ENCODE data around the gene DENND4A. TPM values are rescaled to one million over a fixed set of nuclear protein-coding genes. Genes with fewer than 3 reads are reported as not detected.
"Not testable (repeated sequence)": the region's sequence is repeated elsewhere in the genome, so short reads cannot be mapped to it uniquely, and the experiment has no call there.

DENND4A gene
- total RNA-seq, 3 donors from 2014 or later (not counting 1 experiment from before 2014, with no cell fraction given), result 65.8 to 84.6 (median 66.1) TPM

- 100% methylated on average over 1 of the region's 1 CpG for WGBS (ENCODE audit: insufficient coverage)
- H3K27ac Mint-ChIP-seq, result peak overlapping the region; percentile 77 to 87
- DNase-seq (no peak), ATAC-seq (no peak)
- peaks cover 19 to 21% of the 10 kb centered on the region in 2 donors for H3K4me1 Mint-ChIP-seq
- H3K27ac ChIP-seq (ENCODE audit: low read length), result no peak overlapping the region
- no peaks in the 10 kb centered on the region for H3K27me3 Mint-ChIP-seq (ENCODE audit: low read depth in 2 of 2)
- no peaks in the 10 kb centered on the region for H3K27me3 ChIP-seq (ENCODE audit: control insufficient read depth, insufficient read depth, low read length)
- no peak overlapping the region for H3K4me3 Mint-ChIP-seq
- peaks cover 9% of the 10 kb centered on the region for H3K9me3 ChIP-seq (ENCODE audit: control insufficient read depth, insufficient read depth, low read length)
- no peaks in the 10 kb centered on the region for H3K36me3 ChIP-seq (ENCODE audit: control insufficient read depth, insufficient read depth, low read length)
- no peak for TF ChIP-seq CTCF (IDR thresholded peaks at IDR 0.05)
- H3K9me3 Mint-ChIP-seq, result peaks cover 3 to 4% of the 10 kb centered on the region in 2 donors
- peaks cover 8% of the 10 kb centered on the region for H3K36me3 Mint-ChIP-seq
- H3K4me1 ChIP-seq (ENCODE audit: control insufficient read depth, insufficient read depth, low read length), result peaks cover 30% of the 10 kb centered on the region
- intact Hi-C loops (cut with micrococcal nuclease), result no loop called here
- H3K4me3 ChIP-seq (ENCODE audit: low read length), result no peak overlapping the region
Observed at GRCh38 chr15:65812916-65813315, 20.8 kb upstream of the DENND4A start.

GRCh38 chr15:65812467-65812866 is 20.4 kb upstream of the DENND4A start:
- H3K27me3 Mint-ChIP-seq (ENCODE audit: low read depth in 2 of 2), result no peaks in the 10 kb centered on the region
- peaks cover 3 to 4% of the 10 kb centered on the region in 2 donors for H3K9me3 Mint-ChIP-seq
- ATAC-seq, result peak; percentile 17 to 75 (median 67)
- peak overlapping the region; percentile 77 to 87 for H3K27ac Mint-ChIP-seq
- peak overlapping the region; percentile 75 for H3K4me3 Mint-ChIP-seq
- intact Hi-C loops (cut with micrococcal nuclease), result no loop called here
- Histone ChIP-seq H3K27me3 (ENCODE audit: control insufficient read depth, insufficient read depth, low read length) (no peaks in the 10 kb centered on the region), H3K36me3 (ENCODE audit: control insufficient read depth, insufficient read depth, low read length) (no peaks in the 10 kb centered on the region), H3K27ac (ENCODE audit: low read length) (no peak overlapping the region), H3K4me3 (ENCODE audit: low read length) (no peak overlapping the region), H3K4me1 (ENCODE audit: control insufficient read depth, insufficient read depth, low read length) (peaks cover 31% of the 10 kb centered on the region), H3K9me3 (ENCODE audit: control insufficient read depth, insufficient read depth, low read length) (peaks cover 9% of the 10 kb centered on the region)
- H3K4me1 Mint-ChIP-seq, result peaks cover 21 to 23% of the 10 kb centered on the region in 2 donors
- peaks cover 8% of the 10 kb centered on the region for H3K36me3 Mint-ChIP-seq
- DNase-seq, result no peak
- 80% methylated on average over 1 of the region's 3 CpGs for WGBS (ENCODE audit: insufficient coverage)
- TF ChIP-seq CTCF (IDR thresholded peaks at IDR 0.05), result no peak

- Histone ChIP-seq H3K36me3 (ENCODE audit: control insufficient read depth, insufficient read depth, low read length) (no peaks in the 10 kb centered on the region), H3K27ac (ENCODE audit: low read length) (no peak overlapping the region), H3K9me3 (ENCODE audit: control insufficient read depth, insufficient read depth, low read length) (peaks cover 9% of the 10 kb centered on the region), H3K4me3 (ENCODE audit: low read length) (no peak overlapping the region), H3K27me3 (ENCODE audit: control insufficient read depth, insufficient read depth, low read length) (no peaks in the 10 kb centered on the region), H3K4me1 (ENCODE audit: control insufficient read depth, insufficient read depth, low read length) (peaks cover 33% of the 10 kb centered on the region)
- Mint-ChIP-seq H3K27me3 (ENCODE audit: low read depth in 2 of 2) (no peaks in the 10 kb centered on the region), H3K4me1 (peaks cover 22 to 23% of the 10 kb centered on the region in 2 donors), H3K4me3 (no peak overlapping the region), H3K27ac (peak overlapping the region; percentile 77 to 87), H3K9me3 (peaks cover 3 to 4% of the 10 kb centered on the region in 2 donors), H3K36me3 (peaks cover 8% of the 10 kb centered on the region)
- ATAC-seq (no peak), DNase-seq (no peak)
- WGBS (ENCODE audit: insufficient coverage), result 100% methylated on average over 3 of the region's 3 CpGs
- intact Hi-C loops (cut with micrococcal nuclease), result no loop called here
- TF ChIP-seq CTCF (IDR thresholded peaks at IDR 0.05), result no peak
Observed at GRCh38 chr15:65811835-65812234, 19.7 kb upstream of the DENND4A start.

- H3K27me3 ChIP-seq (ENCODE audit: control insufficient read depth, insufficient read depth, low read length), result not testable (repeated sequence)
Observed at GRCh38 chr15:65811011-65811733, 19.1 kb upstream of the DENND4A start.

More at GRCh38 chr15:65811011-65811733, 19.1 kb upstream of the DENND4A start:
- DNase-seq; ATAC-seq; H3K27ac Mint-ChIP-seq; H3K9me3 ChIP-seq (ENCODE audit: control insufficient read depth, insufficient read depth, low read length); H3K4me3 Mint-ChIP-seq; H3K36me3 Mint-ChIP-seq; H3K36me3 ChIP-seq (ENCODE audit: control insufficient read depth, insufficient read depth, low read length); H3K27ac ChIP-seq (ENCODE audit: low read length); H3K27me3 Mint-ChIP-seq (ENCODE audit: low read depth in 2 of 2); H3K9me3 Mint-ChIP-seq; intact Hi-C loops (cut with micrococcal nuclease); H3K4me3 ChIP-seq (ENCODE audit: low read length): not testable (repeated sequence)
- 98% methylated on average over 4 of the region's 4 CpGs for WGBS (ENCODE audit: insufficient coverage)
- H3K4me1 Mint-ChIP-seq, result peaks cover 20 to 24% of the 10 kb centered on the region in 2 donors
- peaks cover 30% of the 10 kb centered on the region for H3K4me1 ChIP-seq (ENCODE audit: control insufficient read depth, insufficient read depth, low read length)
